ENCODE measurements around the gene GPR55. TPM values are rescaled to one million over a fixed set of nuclear protein-coding genes. Genes with fewer than 3 reads are reported as not detected.

Gene GPR55
- total RNA-seq, 4 donors from 2014 or later, result 0.61 to 0.88 (median 0.78) TPM

DNA sequence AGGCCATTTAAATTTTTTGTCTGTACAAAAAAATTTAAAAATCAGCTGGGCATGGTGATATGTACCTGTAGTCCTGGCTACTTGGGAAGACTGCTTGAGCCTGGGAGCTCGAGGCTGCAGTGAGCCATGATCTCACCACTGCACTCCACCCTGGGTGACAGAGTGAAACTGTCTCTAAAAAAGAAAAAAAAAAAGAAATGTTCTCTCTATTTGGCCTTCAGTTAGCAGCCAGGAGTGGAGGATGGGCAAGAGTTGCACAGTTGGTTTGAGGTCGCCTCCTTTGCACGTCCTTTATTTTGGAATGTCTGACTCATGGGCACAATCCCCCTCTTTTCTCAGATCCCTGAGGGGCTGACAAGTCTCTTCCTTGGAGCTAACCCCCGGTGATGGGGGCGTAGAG, 34.0 kb downstream of the GPR55 start:
- peaks cover 0 to 16% (median 0%) of the 10 kb centered on the region in 4 donors for H3K27me3 ChIP-seq
- H3K4me3 ChIP-seq, result no peak overlapping the region
- intact Hi-C loops (cut with DNase I), result no loop called here
- H3K9me3 ChIP-seq, result no peaks in the 10 kb centered on the region
- H3K27ac ChIP-seq, result no peak overlapping the region
- no peak for DNase-seq
- H3K4me1 ChIP-seq, result peaks cover 0 to 6% (median 0%) of the 10 kb centered on the region in 3 donors
- H3K36me3 ChIP-seq, result no peaks in the 10 kb centered on the region
- 24 to 27% methylated on average over 5 of the region's 5 CpGs for WGBS, 2 donors
- TF ChIP-seq, protein P1, sequence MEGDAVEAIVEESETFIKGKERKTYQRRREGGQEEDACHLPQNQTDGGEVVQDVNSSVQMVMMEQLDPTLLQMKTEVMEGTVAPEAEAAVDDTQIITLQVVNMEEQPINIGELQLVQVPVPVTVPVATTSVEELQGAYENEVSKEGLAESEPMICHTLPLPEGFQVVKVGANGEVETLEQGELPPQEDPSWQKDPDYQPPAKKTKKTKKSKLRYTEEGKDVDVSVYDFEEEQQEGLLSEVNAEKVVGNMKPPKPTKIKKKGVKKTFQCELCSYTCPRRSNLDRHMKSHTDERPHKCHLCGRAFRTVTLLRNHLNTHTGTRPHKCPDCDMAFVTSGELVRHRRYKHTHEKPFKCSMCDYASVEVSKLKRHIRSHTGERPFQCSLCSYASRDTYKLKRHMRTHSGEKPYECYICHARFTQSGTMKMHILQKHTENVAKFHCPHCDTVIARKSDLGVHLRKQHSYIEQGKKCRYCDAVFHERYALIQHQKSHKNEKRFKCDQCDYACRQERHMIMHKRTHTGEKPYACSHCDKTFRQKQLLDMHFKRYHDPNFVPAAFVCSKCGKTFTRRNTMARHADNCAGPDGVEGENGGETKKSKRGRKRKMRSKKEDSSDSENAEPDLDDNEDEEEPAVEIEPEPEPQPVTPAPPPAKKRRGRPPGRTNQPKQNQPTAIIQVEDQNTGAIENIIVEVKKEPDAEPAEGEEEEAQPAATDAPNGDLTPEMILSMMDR (IDR thresholded peaks at IDR 0.05), result no peak
- no peak for TF ChIP-seq POLR2A (IDR thresholded peaks at IDR 0.05)

DNA sequence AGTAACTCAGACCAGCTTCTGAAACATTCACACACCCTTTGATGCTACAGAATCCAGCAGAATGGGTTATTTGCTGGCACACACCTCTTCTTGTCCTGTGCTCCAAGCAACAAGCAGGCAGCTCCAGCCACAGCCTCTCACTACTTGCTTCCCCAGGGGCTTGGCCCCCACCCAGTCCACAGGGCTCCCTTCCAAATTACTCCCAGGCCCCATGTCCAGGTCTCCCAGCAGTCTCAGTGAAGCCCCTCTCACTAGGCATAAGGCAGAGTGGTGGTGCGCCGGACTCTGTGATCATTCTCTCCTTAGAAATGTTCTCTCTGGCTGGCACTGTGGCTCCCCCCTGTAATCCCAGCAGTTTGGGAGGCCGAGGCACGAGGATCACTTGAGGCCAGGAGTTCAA, 34.4 kb downstream of the GPR55 start:
- no peaks in the 10 kb centered on the region for H3K36me3 ChIP-seq
- TF ChIP-seq, protein P1 (IDR thresholded peaks at IDR 0.05), result no peak
- TF ChIP-seq POLR2A (IDR thresholded peaks at IDR 0.05), result no peak
- DNase-seq, result no peak
- peaks cover 0 to 16% (median 0%) of the 10 kb centered on the region in 4 donors for H3K27me3 ChIP-seq
- WGBS, 2 donors, result 100% methylated on average over 1 of the region's 4 CpGs; no CpG with 5 or more reads in 1 of the 2 donors
- H3K4me1 ChIP-seq, result peaks cover 0 to 2% (median 0%) of the 10 kb centered on the region in 3 donors
- no peaks in the 10 kb centered on the region for H3K9me3 ChIP-seq
- intact Hi-C loops (cut with DNase I), result no loop called here
- no peak overlapping the region for H3K27ac ChIP-seq
- no peak overlapping the region for H3K4me3 ChIP-seq

DNA sequence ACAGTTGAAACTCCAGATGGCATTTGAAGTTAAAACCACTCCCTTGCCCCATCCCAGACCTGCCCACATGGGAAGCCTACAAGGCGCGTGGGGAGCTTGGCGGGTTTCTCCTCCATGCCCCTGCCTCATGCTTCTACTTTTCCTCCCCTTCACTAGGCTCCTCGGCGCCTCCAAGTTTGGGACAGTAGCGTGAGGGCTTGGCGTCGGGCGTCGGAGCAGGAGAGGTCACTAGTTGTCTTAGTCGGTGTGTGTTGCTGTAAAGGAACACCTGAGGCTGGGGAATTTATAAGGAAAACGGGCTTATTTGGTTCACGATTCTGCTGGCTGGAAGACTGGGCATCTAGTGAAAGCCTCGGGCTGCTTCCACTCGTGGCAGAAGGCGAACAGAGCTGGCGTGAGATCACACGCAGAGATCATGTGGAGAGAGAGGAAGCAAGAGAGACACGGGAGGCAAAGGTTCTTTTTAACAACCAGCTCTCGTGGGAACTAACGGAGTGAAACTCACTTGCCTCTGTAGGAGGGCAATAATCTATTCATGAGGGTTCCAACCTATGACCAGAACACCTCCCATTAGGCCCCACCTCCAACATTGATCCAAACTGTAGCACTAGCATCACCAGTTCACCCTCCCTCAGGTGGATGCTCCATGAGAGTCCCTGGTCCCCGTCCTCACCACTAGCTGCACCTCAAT, 35.0 kb downstream of the GPR55 start:
- Histone ChIP-seq H3K9me3 (no peaks in the 10 kb centered on the region), H3K4me3 (no peak overlapping the region), H3K4me1 (no peaks in the 10 kb centered on the region), H3K36me3 (no peaks in the 10 kb centered on the region), H3K27me3 (peaks cover 0 to 16% (median 0%) of the 10 kb centered on the region in 4 donors), H3K27ac (no peak overlapping the region)
- TF ChIP-seq, protein P1 (IDR thresholded peaks at IDR 0.05), result no peak
- TF ChIP-seq POLR2A (IDR thresholded peaks at IDR 0.05), result no peak
- intact Hi-C loops (cut with DNase I), result no loop called here
- WGBS, 2 donors, result 78 to 86% methylated on average over 21 of the region's 22 CpGs
- no peak for DNase-seq

DNA sequence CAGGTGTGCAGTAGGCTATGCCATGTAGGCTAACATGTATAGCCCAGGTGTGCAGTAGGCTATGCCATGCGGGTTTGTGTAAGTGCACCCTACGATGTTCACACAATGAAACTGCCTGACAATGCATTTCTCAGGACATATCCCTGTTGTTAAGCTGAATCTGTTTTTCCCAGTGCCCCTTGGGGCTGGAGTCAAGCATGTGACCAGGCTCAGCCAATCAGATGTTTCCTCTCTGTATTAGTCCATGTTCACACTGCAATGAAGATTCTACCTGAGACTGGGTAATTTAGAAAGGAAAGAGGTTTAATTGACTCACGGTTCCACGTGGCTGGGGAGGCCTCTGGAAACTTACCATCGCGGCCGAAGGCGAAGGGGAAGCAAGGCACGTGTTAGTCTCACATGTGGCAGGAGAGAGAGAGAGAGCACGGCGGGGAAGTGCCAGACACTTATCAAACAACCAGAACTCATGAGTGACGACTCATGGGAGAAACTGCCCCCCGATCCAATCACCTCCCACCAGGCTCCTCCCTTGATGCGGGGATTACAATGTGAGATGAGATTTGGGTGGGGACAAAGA, 36.1 kb downstream of the GPR55 start:
- H3K36me3 ChIP-seq, result no peaks in the 10 kb centered on the region
- no peak for TF ChIP-seq POLR2A (IDR thresholded peaks at IDR 0.05)
- TF ChIP-seq, protein P1 (IDR thresholded peaks at IDR 0.05), result no peak
- no peaks in the 10 kb centered on the region for H3K4me1 ChIP-seq
- H3K27ac ChIP-seq, result no peak overlapping the region
- H3K4me3 ChIP-seq, result no peak overlapping the region
- intact Hi-C loops (cut with DNase I), result no loop called here
- peaks cover 0 to 12% (median 0%) of the 10 kb centered on the region in 4 donors for H3K27me3 ChIP-seq
- 87 to 90% methylated on average over 13 to 14 of the region's 14 CpGs for WGBS, 2 donors
- DNase-seq, result no peak
- H3K9me3 ChIP-seq, result no peaks in the 10 kb centered on the region

DNA sequence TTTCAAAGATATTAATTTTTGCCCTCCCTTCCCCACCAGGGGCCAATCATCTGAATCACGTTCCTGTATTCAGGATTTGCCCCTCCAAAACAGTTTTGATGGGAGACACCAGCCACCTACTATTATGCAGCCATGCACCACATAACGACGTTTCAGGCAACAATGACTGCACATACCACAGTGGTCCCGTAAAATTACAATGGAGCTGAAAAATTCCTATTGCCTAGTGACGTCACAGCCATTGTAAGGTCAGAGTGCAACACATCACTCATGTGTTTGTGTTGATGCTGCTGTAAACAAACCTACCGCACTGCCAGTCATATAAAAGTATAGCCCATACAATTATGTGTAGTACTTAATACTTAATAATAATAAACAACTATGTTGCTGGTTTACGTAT, 37.7 kb downstream of the GPR55 start:
- no peak for DNase-seq
- H3K27ac ChIP-seq, result no peak overlapping the region
- H3K4me3 ChIP-seq, result no peak overlapping the region
- H3K36me3 ChIP-seq, result no peaks in the 10 kb centered on the region
- H3K27me3 ChIP-seq, result no peaks in the 10 kb centered on the region
- 77 to 80% methylated on average over 7 of the region's 7 CpGs for WGBS, 2 donors
- H3K9me3 ChIP-seq, result no peaks in the 10 kb centered on the region
- TF ChIP-seq, protein P1 (IDR thresholded peaks at IDR 0.05), result no peak
- TF ChIP-seq POLR2A (IDR thresholded peaks at IDR 0.05), result no peak
- H3K4me1 ChIP-seq, result no peaks in the 10 kb centered on the region
- intact Hi-C loops (cut with DNase I), result no loop called here
